Measurements from ENCODE around the gene GPR84.

GPR84 gene

GRCh38 chr12:54379398-54380201 is 15.3 kb upstream of the GPR84 start:
- peak overlapping the region; percentile 59 for H3K4me3 ChIP-seq (replicated peaks; ENCODE audit: low read depth, low read length)
- peak; percentile 87 for DNase-seq (ENCODE audit: low read depth)
- no peak for TF ChIP-seq CTCF (IDR thresholded peaks at IDR 0.05; ENCODE audit: low read length, missing control alignments)

GRCh38 chr12:54378796-54379397 is 14.6 kb upstream of the GPR84 start:
- peak; percentile 34 for DNase-seq (ENCODE audit: low read depth)
- H3K4me3 ChIP-seq (replicated peaks; ENCODE audit: low read depth, low read length), result peak overlapping the region; percentile 59
- TF ChIP-seq CTCF (IDR thresholded peaks at IDR 0.05; ENCODE audit: low read length, missing control alignments), result no peak

DNA sequence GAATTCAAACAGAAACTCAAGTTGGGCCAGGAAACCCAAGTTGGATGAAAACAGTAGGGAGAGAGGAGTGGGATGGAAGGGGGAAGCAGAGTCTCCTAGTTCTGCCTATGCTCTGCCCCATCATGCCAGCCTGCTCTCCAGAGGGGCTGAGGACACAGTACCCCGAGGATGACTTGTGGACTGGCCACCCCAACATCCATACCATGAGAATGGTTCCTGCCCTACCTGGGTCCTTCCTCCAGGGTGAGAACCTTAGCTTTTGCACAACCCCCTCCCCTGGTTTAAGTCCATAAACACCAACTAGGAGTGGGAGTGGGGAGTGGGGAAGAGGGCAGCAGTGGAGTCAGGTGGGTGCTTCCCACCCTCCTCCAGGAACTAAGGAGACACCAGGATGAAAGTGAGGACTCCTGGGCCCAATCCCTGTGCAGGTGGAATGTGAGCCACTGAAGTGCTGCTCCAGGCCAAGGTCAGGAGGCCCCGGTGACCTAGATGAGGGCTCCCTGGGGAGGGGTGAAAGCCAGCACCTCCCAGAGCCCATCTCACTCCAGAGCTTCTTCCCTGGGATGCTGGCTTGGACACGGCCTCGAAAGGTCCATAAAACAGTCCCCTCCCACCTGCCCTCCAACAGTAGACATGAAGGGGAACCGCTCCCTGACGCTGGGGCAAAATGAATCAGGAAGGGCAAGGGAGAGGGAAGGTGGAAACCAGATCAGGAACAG is 13.7 kb upstream of the GPR84 start:
- no peak for TF ChIP-seq CTCF (IDR thresholded peaks at IDR 0.05; ENCODE audit: low read length, missing control alignments)
- no peak overlapping the region for H3K4me3 ChIP-seq (replicated peaks; ENCODE audit: low read depth, low read length)
- no peak for DNase-seq (ENCODE audit: low read depth)

- no peak for DNase-seq (ENCODE audit: low read depth)
- no peak for TF ChIP-seq CTCF (IDR thresholded peaks at IDR 0.05; ENCODE audit: low read length, missing control alignments)
- no peak overlapping the region for H3K4me3 ChIP-seq (replicated peaks; ENCODE audit: low read depth, low read length)
Measured at GRCh38 chr12:54377007-54377406, 12.7 kb upstream of the GPR84 start.

DNA sequence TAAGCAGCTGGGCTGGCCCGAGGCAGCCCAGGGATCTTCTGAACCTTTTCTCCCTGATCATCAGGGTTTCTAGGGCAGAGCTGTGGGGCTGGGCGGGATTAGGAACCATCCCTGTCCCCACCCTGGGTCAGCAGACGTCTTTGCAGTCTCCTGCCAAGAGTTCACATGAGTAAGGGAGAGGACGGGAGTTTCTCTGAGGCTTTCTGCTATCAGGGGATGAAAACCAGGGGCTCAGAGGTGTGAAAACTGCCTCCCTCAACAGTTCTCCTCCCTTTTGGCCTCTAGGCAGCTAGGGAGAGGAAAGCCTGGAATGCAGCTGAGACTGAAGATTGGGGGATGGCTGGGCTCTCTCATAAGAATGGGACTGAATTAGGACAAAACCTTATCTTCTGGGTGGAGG is 12.3 kb upstream of the GPR84 start:
- no peak for TF ChIP-seq CTCF (IDR thresholded peaks at IDR 0.05; ENCODE audit: low read length, missing control alignments)
- DNase-seq (ENCODE audit: low read depth), result no peak
- no peak overlapping the region for H3K4me3 ChIP-seq (replicated peaks; ENCODE audit: low read depth, low read length)

GRCh38 chr12:54375259-54375579 is 10.9 kb upstream of the GPR84 start:
- TF ChIP-seq CTCF (IDR thresholded peaks at IDR 0.05; ENCODE audit: low read length, missing control alignments), result no peak
- no peak for DNase-seq (ENCODE audit: low read depth)
- no peak overlapping the region for H3K4me3 ChIP-seq (replicated peaks; ENCODE audit: low read depth, low read length)

Data from fibroblast of pulmonary artery (primary cell).